MM.1S (cell line): Measurements from ENCODE around the gene GPR89A.
"Not testable (repeated sequence)": the region's sequence is repeated elsewhere in the genome, so short reads cannot be mapped to it uniquely, and the experiment has no call there.

Experiments used
- DNase-seq: peaks from one replicate; pipeline ENCODE4 v3.0.0-alpha.2; 2015
- H2AFZ ChIP-seq: fragments of 300-600 bp; sonication (generic); 2 replicates; pipeline ENCODE4 v1.6.0; 2016; ENCODE audit warnings: antibody characterized with exemption, low read length
- H3F3A ChIP-seq: fragments of 300-600 bp; sonication (generic); 2 replicates; pipeline ENCODE4 v1.6.1; 2016; ENCODE audit warnings: mild to moderate bottlenecking, antibody characterized with exemption, low read length, moderate library complexity, mixed read lengths; ENCODE audit not compliant: insufficient read depth
- H3K27ac ChIP-seq: fragments of 300-600 bp; sonication (generic); 2 replicates; pipeline ENCODE4 v1.5.1; 2016; ENCODE audit warnings: mild to moderate bottlenecking, low read length
- H3K27me3 ChIP-seq: fragments of 300-600 bp; sonication (generic); replicated peaks from 2 replicates; pipeline ENCODE4 v1.6.0; 2016; ENCODE audit warnings: low read length; ENCODE audit not compliant: insufficient read depth
- H3K36me3 ChIP-seq: fragments of 300-600 bp; sonication (generic); replicated peaks from 2 replicates; pipeline ENCODE4 v1.6.1; 2016; ENCODE audit warnings: mild to moderate bottlenecking, low read length, mixed read lengths; ENCODE audit not compliant: insufficient read depth
- H3K4me1 ChIP-seq: fragments of 300-600 bp; sonication (generic); 2 replicates; pipeline ENCODE4 v1.6.1; 2016; ENCODE audit warnings: low read length, mixed read lengths
- H3K4me2 ChIP-seq: fragments of 300-600 bp; sonication (generic); 2 replicates; pipeline ENCODE4 v1.6.0; 2016; ENCODE audit warnings: low read depth, low read length
- H3K4me3 ChIP-seq: fragments of 300-600 bp; sonication (generic); 2 replicates; pipeline ENCODE4 v1.5.1; 2016; ENCODE audit warnings: low read length, mixed read lengths
- H3K79me2 ChIP-seq: fragments of 300-600 bp; sonication (generic); 2 replicates; pipeline ENCODE4 v1.6.1; 2016; ENCODE audit warnings: mixed run types, low read length, mixed read lengths
- H3K9ac ChIP-seq: fragments of 300-600 bp; sonication (generic); 2 replicates; pipeline ENCODE4 v1.6.1; 2016; ENCODE audit warnings: low read length, mixed read lengths
- H3K9me2 ChIP-seq: fragments of 300-600 bp; sonication (generic); replicated peaks from 2 replicates; pipeline ENCODE4 v1.6.1; 2016; ENCODE audit warnings: mild to moderate bottlenecking, low read length, mixed read lengths; ENCODE audit not compliant: insufficient read depth
- H3K9me3 ChIP-seq: fragments of 300-600 bp; sonication (generic); replicated peaks from 2 replicates; pipeline ENCODE4 v1.6.1; 2016; ENCODE audit warnings: mild to moderate bottlenecking, low read length, mixed read lengths; ENCODE audit not compliant: insufficient read depth
- H4K20me1 ChIP-seq: fragments of 300-600 bp; sonication (generic); 2 replicates; pipeline ENCODE4 v1.6.1; 2016; ENCODE audit warnings: mild to moderate bottlenecking, low read length, moderate library complexity, mixed read lengths; ENCODE audit not compliant: insufficient read depth

GPR89A gene

DNA sequence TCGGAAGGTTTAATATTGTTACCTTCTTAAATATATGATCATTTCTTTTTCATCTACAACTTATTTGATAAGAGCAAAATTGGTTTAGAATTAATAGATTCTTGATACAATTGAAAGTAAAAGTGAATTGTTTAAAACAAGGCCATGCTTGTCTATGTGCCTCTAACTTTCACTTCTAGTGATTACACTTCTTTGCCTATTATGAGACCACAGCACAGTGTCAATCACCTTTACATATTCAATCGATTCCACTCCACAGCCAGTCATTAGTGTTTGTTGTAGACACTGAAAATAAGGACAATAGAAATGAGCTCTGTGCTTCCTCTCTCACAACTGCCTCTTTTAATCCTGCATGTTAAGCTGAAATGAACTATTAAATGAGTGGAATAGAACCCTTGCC, 34.1 kb downstream of the GPR89A start:
- H3K36me3 ChIP-seq, H4K20me1 ChIP-seq, H3K4me1 ChIP-seq, DNase-seq, H3K9ac ChIP-seq, H3K9me2 ChIP-seq, H3K27me3 ChIP-seq, H3K9me3 ChIP-seq, H3K27ac ChIP-seq, H2AFZ ChIP-seq, H3F3A ChIP-seq, H3K4me3 ChIP-seq, H3K79me2 ChIP-seq, H3K4me2 ChIP-seq: not testable (repeated sequence)

DNA sequence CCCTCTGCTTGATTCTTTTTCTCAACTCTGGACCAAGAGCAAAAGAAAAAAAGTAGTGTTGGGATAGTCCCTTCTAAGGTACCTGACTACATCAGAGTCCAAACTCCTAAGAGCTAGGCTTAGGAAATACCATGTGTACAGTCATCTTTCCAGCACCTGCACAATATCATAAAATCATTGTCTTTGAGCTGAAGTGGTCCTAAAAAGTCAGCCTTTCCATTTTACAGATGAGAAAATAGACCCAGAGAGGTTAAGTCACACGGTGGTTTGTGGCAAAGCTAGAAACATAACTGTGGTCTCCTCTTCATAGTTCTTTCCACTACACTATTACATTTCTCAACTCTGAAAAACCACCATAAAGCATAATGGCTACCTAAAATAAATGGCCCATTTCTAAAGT, 36.2 kb downstream of the GPR89A start:
- DNase-seq, H3F3A ChIP-seq, H3K9me3 ChIP-seq, H3K4me2 ChIP-seq, H2AFZ ChIP-seq, H4K20me1 ChIP-seq, H3K27ac ChIP-seq, H3K36me3 ChIP-seq, H3K9ac ChIP-seq, H3K79me2 ChIP-seq, H3K27me3 ChIP-seq, H3K9me2 ChIP-seq, H3K4me1 ChIP-seq, H3K4me3 ChIP-seq: not testable (repeated sequence)

DNA sequence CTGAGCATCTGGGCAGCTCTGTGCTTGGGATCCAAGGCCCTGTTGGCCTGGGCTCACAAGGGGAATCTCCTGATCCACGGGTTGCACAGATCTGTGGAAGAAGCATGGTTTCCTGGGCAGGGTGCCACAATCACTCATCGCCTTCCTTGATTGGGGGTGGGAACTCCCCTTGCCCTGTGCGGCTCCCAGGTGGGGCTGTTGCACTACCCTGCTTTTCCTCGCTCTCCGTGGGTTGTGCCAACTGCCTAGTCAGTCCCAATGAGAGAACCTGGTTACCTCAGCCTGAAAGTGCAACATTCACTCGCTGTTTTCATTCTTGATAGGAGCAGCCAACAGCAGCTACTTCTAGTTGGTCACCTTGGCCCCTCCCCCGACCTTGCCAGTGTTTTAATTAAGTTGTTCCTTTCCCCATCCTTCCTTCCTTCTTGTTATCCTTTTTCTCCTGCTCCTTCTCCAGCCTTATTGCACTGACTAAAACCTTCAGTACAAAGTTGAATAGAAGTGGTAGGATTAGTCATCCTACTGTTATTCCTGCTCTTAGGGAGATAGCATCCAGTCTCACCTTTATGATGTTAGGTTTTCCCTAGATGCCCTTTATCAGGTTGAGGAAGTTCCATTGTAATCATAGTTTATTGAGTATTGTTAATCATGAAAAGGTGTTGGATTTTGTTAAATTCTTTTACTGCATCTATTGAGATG, 48.6 kb downstream of the GPR89A start:
- H2AFZ ChIP-seq, DNase-seq, H3K4me2 ChIP-seq, H3K36me3 ChIP-seq, H3K27ac ChIP-seq, H4K20me1 ChIP-seq, H3K9ac ChIP-seq, H3K4me3 ChIP-seq, H3K9me3 ChIP-seq, H3F3A ChIP-seq, H3K9me2 ChIP-seq, H3K4me1 ChIP-seq, H3K27me3 ChIP-seq, H3K79me2 ChIP-seq: not testable (repeated sequence)

DNA sequence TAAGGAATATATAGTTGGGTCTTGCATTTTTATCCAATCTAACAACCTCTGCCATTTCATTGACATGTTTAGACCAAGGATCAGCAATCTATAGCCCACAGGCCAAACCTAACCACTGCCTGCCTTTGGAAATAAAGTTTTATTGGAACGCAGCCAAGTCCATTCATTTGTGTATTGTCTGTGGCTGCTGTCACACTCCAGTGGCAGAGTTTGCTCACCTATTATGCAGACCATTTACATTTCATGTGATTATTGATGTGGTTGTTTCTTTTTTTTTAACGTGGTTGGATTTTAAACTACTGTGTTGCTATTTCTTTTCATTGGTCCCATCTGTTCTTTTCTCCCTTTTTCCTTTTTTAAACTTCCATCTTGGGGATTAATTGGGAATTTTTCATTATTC, 54.7 kb downstream of the GPR89A start:
- H3K4me2 ChIP-seq, H3K4me1 ChIP-seq, H4K20me1 ChIP-seq, H3K36me3 ChIP-seq, H3K4me3 ChIP-seq, H3K9ac ChIP-seq, H3K79me2 ChIP-seq, H2AFZ ChIP-seq, H3K9me3 ChIP-seq, H3F3A ChIP-seq, DNase-seq, H3K27ac ChIP-seq, H3K27me3 ChIP-seq, H3K9me2 ChIP-seq: not testable (repeated sequence)

DNA sequence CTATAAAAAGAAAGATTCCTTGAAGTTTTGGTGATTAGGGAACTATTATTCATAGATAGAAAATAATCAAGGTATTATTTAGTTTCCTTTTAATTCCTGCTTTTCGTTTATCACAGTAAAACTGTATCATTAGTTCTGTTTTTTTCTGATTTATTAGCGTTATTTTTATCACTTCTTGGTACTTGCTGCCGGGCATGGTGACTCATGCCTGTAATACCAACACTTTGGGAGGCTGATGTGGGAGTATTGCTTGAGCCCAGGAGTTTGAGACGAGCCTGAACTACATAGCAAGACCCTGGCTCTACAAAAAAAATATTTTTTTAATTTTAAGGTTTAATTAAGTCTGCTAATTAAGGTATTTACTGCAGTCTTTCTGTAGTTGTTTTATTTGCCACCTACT, 57.2 kb downstream of the GPR89A start:
- not testable (repeated sequence) for H3K79me2 ChIP-seq, H3K27me3 ChIP-seq, H3K9me3 ChIP-seq, H2AFZ ChIP-seq, H3K9me2 ChIP-seq, H3F3A ChIP-seq, H3K4me2 ChIP-seq, H4K20me1 ChIP-seq, H3K9ac ChIP-seq, H3K27ac ChIP-seq, H3K4me1 ChIP-seq, H3K4me3 ChIP-seq, H3K36me3 ChIP-seq, DNase-seq

DNA sequence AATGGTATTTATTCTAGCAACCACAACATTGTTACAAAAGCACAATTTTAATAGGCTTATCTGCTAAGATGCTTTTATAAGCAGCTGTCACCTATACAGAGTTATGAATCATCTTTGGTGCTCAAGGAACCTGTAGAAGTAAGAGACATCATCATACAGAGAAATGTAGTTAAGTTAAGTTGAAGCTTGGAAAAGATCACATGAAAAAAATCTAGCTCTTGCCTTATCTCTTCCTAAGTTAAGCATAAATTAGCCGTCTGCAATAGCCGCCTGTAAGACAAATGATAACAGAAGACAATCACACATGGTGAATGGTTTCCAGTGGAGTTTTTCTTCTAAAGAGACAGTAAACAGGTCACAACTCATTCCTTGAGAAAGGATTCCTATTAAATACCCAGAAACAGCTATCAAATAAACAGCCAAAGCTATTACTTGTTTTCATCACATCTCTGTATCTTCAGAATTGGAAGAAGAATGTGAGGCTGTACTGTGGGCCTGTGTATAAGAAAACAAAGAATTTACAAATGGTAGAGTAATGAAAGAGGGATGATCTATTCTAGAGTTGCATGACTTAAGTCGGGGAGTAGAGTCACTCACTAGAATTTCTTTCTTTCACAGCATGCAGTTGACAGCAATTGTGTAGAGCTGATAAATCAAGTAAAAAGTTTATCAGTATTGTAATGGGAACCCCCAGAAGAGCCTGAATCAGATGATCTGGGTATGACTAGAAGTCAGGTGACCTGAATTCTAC, 63.4 kb downstream of the GPR89A start:
- not testable (repeated sequence) for H3K9ac ChIP-seq, DNase-seq, H3K27me3 ChIP-seq, H3K9me3 ChIP-seq, H3F3A ChIP-seq, H4K20me1 ChIP-seq, H3K4me1 ChIP-seq, H3K36me3 ChIP-seq, H2AFZ ChIP-seq, H3K4me3 ChIP-seq, H3K27ac ChIP-seq, H3K79me2 ChIP-seq, H3K9me2 ChIP-seq, H3K4me2 ChIP-seq

DNA sequence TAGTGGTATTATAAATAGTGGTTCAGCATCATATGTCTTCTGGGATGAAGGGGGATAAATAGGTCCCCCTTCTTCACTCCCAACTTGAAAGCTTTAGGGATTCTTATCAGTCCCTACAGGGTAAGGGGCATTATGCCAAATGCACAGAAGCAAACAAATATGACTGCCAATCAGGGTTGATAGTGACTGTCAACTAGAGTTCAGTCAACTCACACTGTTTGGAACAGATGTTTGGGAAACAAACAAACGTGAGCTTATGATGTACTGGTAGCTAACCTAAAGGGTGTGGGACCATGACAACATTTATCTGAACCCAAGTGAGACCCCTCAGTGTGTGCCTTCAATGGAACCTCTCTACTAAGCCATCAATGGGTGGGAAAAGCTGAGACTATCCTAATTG, 65.4 kb downstream of the GPR89A start:
- not testable (repeated sequence) for DNase-seq, H3K79me2 ChIP-seq, H3K4me3 ChIP-seq, H3K27ac ChIP-seq, H3K9me3 ChIP-seq, H2AFZ ChIP-seq, H3F3A ChIP-seq, H3K9me2 ChIP-seq, H3K36me3 ChIP-seq, H3K4me2 ChIP-seq, H3K27me3 ChIP-seq, H3K9ac ChIP-seq, H4K20me1 ChIP-seq, H3K4me1 ChIP-seq

DNA sequence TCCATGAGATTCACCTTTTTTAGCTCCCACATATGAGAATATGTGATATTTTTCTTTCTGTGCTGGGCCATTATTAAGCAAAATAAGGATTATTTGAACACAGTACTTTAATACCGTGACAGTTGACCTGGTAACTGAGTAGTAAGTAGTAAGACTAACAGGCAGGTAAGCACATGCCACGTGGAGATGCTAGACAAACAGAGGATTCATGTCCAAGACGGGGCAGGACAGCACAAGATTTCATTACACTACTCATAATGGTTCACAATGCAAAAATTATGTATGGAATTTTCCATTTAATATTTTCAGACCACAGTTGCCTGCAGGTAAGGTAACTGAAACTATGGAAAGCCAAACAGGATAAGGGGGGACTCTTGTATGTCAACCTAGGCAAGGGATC, 77.1 kb downstream of the GPR89A start:
- H3F3A ChIP-seq, H3K36me3 ChIP-seq, H3K27ac ChIP-seq, H3K79me2 ChIP-seq, DNase-seq, H3K4me3 ChIP-seq, H3K9me3 ChIP-seq, H4K20me1 ChIP-seq, H3K9ac ChIP-seq, H3K4me1 ChIP-seq, H2AFZ ChIP-seq, H3K9me2 ChIP-seq, H3K27me3 ChIP-seq, H3K4me2 ChIP-seq: not testable (repeated sequence)
